ENCODE data around the gene TSPAN33. TPM values are rescaled to one million over a fixed set of nuclear protein-coding genes. Genes with fewer than 3 reads are reported as not detected.

Gene TSPAN33
- total RNA-seq, 2 donors from 2014 or later = 6.3 to 14.1 TPM

DNA sequence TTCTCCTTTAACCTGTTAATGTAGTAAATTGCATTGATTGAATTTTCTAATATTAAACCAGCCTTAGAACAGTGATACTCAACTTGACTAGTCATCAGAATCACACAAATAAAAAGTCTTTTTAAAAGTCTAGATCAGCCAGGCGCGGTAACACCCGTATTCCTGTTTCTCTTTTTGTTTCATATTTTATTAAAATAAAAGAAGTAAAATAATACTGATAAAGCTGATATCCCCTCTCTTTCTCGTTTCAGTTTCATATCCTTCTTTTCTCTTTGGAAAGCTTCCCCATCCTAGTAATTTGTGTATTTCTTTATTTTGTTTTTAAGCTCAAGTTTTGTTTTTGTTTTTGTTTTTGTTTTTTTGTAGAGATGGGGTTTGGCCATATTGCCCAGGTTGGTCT, 53.3 kb downstream of the TSPAN33 start:
- Histone ChIP-seq H3K4me1 (ENCODE audit: control insufficient read depth in 1 of 2, low read depth in 2 of 2) (no peaks in the 10 kb centered on the region), H3K27ac (no peak overlapping the region), H3K27me3 (replicated peaks; ENCODE audit: insufficient read depth) (no peaks in the 10 kb centered on the region), H3K36me3 (no peaks in the 10 kb centered on the region), H3K4me3 (no peak overlapping the region), H3K9me3 (no peaks in the 10 kb centered on the region)
- TF ChIP-seq, protein P1, sequence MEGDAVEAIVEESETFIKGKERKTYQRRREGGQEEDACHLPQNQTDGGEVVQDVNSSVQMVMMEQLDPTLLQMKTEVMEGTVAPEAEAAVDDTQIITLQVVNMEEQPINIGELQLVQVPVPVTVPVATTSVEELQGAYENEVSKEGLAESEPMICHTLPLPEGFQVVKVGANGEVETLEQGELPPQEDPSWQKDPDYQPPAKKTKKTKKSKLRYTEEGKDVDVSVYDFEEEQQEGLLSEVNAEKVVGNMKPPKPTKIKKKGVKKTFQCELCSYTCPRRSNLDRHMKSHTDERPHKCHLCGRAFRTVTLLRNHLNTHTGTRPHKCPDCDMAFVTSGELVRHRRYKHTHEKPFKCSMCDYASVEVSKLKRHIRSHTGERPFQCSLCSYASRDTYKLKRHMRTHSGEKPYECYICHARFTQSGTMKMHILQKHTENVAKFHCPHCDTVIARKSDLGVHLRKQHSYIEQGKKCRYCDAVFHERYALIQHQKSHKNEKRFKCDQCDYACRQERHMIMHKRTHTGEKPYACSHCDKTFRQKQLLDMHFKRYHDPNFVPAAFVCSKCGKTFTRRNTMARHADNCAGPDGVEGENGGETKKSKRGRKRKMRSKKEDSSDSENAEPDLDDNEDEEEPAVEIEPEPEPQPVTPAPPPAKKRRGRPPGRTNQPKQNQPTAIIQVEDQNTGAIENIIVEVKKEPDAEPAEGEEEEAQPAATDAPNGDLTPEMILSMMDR (IDR thresholded peaks at IDR 0.05) = no peak
- DNase-seq (ENCODE audit: low spot score) (no peak), ATAC-seq (ENCODE audit: insufficient number of reproducible peaks, low FRiP score, low read depth) (no peak)

DNA sequence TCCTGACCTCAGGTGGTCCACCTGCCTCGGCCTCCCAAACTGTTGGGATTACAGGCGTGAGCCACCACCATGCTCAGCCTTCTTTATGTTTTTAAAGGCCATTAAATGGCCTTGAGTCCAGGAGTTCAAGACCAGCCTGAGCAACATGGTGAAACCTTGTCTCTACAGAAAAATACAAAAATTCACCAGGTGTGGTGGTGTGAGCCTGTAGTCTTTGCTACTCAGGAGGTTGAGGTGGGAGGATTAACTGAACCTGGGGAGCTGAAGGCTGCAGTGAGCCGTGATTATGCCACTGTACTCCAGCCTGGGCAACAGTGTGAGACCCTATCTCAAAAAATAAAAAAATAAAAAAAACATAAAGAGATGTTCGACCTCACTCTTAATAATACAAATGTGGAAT, 54.9 kb downstream of the TSPAN33 start:
- ATAC-seq (ENCODE audit: insufficient number of reproducible peaks, low FRiP score, low read depth) (no peak), DNase-seq (ENCODE audit: low spot score) (no peak)
- no peaks in the 10 kb centered on the region for H3K36me3 ChIP-seq
- no peak overlapping the region for H3K4me3 ChIP-seq
- H3K27me3 ChIP-seq (replicated peaks; ENCODE audit: insufficient read depth) = no peaks in the 10 kb centered on the region
- H3K4me1 ChIP-seq (ENCODE audit: control insufficient read depth in 1 of 2, low read depth in 2 of 2) = no peaks in the 10 kb centered on the region
- no peaks in the 10 kb centered on the region for H3K9me3 ChIP-seq
- H3K27ac ChIP-seq = no peak overlapping the region
- TF ChIP-seq, protein P1 (IDR thresholded peaks at IDR 0.05) = no peak

DNA sequence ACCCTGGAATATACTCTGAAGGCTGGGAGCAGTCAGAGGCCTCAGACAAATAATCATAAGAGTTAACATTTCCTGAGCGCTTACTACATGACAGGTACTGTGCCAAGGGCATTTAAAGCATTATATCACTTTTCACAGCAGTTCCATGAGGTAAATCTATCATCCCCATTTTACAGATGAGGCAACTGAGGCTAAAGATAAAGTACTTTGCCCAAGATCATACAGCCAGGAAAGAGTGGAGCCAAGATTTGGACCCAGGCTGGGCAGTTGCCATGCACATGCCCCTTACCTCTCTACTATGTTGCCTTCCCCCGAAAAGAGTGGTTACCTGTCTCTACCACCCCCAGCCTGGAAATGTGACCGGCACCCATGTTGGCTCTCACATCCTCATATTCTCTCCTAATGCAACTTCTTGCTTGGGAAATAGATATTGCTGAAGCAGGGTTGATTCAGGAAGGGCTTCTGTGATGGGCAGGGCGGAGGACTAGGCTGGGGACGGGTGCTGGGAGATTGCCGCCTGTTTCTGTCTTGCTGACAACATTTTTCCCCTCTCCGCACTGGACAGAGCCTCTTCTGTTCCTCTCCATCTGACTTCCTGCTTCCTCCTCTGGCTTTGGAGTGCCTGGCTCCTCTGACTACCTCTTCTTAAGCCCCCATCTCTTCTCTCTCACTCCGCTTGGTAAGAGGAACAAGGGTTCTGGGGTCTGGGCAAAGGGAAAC, 57.7 kb downstream of the TSPAN33 start:
- TF ChIP-seq, protein P1 (IDR thresholded peaks at IDR 0.05) = no peak
- no peak for ATAC-seq (ENCODE audit: insufficient number of reproducible peaks, low FRiP score, low read depth)
- Histone ChIP-seq H3K36me3 (no peaks in the 10 kb centered on the region), H3K27me3 (replicated peaks; ENCODE audit: insufficient read depth) (no peaks in the 10 kb centered on the region), H3K27ac (no peak overlapping the region), H3K4me1 (ENCODE audit: control insufficient read depth in 1 of 2, low read depth in 2 of 2) (no peaks in the 10 kb centered on the region), H3K4me3 (no peak overlapping the region), H3K9me3 (no peaks in the 10 kb centered on the region)
- DNase-seq (ENCODE audit: low spot score) = no peak

DNA sequence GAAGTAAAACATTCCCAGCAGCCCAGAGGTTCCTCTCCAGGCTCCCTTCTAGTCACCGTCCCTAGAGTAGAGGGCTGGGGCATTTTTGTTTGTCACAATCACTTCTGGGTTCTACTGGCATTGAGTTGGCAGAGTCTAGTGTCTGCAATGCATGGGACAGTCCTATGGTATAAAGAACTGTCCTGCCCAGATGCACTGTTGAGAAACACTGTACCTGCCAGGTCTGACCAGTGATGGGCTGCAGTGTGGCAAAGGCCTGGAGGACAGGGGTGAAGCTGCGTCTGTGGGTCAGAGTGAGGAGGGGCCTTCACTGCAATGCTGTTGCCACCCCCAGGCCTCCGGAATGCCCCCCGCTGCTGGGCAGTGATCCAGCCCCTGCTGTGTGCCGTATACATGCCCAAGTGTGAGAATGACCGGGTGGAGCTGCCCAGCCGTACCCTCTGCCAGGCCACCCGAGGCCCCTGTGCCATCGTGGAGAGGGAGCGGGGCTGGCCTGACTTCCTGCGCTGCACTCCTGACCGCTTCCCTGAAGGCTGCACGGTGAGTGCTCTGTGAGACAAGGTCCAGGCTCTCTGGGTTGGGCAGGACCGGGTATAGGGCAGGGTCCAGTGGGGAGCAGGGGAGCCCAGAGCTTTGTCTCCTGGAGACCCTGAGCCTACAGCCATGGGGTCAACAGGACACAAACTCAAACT, 58.7 kb downstream of the TSPAN33 start:
- no peaks in the 10 kb centered on the region for H3K9me3 ChIP-seq

More for the DNA sequence above, 58.7 kb downstream of the TSPAN33 start:
- H3K4me1 ChIP-seq (ENCODE audit: control insufficient read depth in 1 of 2, low read depth in 2 of 2) = no peaks in the 10 kb centered on the region
- H3K27ac ChIP-seq = no peak overlapping the region
- H3K36me3 ChIP-seq = no peaks in the 10 kb centered on the region
- no peak overlapping the region for H3K4me3 ChIP-seq
- ATAC-seq (ENCODE audit: insufficient number of reproducible peaks, low FRiP score, low read depth) (no peak), DNase-seq (ENCODE audit: low spot score) (no peak)
- H3K27me3 ChIP-seq (replicated peaks; ENCODE audit: insufficient read depth) = no peaks in the 10 kb centered on the region
- TF ChIP-seq, protein P1 (IDR thresholded peaks at IDR 0.05) = no peak
